Astrocyte (in vitro differentiated cells and primary cell): ENCODE results near the gene GPR52.

ENCODE experiments used
- CTCF ChIP-seq: IDR thresholded peaks from 2 replicates; pipeline ENCODE4 v1.5.1; 2011; ENCODE audit warnings: low read depth, mild to moderate bottlenecking, inconsistent platforms, low read length, moderate library complexity; ENCODE audit not compliant: insufficient read depth
- EZH2 ChIP-seq: IDR thresholded peaks from 2 replicates; pipeline ENCODE4 v1.6.1; 2012; ENCODE audit warnings: mild to moderate bottlenecking, low read length, inconsistent platforms; ENCODE audit not compliant: insufficient read depth

- TF ChIP-seq EZH2 (no peak), CTCF (no peak)
Observed at GRCh38 chr1:174398246-174398645, 49.5 kb upstream of the GPR52 start.
